Keratinocyte (primary cell): Measurements from ENCODE around the gene CARMIL1.
"Not testable (repeated sequence)": the region's sequence is repeated elsewhere in the genome, so short reads cannot be mapped to it uniquely, and the experiment has no call there.

Experiments
- CTCF ChIP-seq, 3 experiments: IDR thresholded peaks in 1 of 3; conservative IDR thresholded peaks in 1 of 3; optimal IDR thresholded peaks in 1 of 3; 2 replicates in 2 of 3; 3 replicates in 1 of 3; pipeline versions ENCODE3 to v1.5.1; 2011; ENCODE audit warnings: low read length in 3 of 3, mild to moderate bottlenecking in 3 of 3, moderate library complexity in 2 of 3, control low read depth in 1 of 3, inconsistent platforms in 1 of 3; ENCODE audit not compliant: insufficient read depth in 2 of 3; ENCODE audit errors: extremely low read depth in 1 of 3
- EZH2 ChIP-seq: IDR thresholded peaks from one replicate; pipeline ENCODE4 v1.6.1; 2012; ENCODE audit warnings: inconsistent platforms, mild to moderate bottlenecking, low read length, moderate library complexity

- not testable (repeated sequence) for TF ChIP-seq EZH2; CTCF (optimal IDR thresholded peaks at IDR 0.05 in 1 of 3, IDR thresholded peaks at IDR 0.05 in 1 of 3, conservative IDR thresholded peaks at IDR 0.05 in 1 of 3; ENCODE audit: extremely low read depth in 1 of 3, insufficient read depth in 2 of 3, low read length in 3 of 3)
Observed at GRCh38 chr6:25298523-25298865, 19.3 kb downstream of the CARMIL1 start.
